HCT116 (cell line): ENCODE measurements around the gene DDI2. TPM values are rescaled to one million over a fixed set of nuclear protein-coding genes. Genes with fewer than 3 reads are reported as not detected.

ENCODE experiments used
- ATAC-seq: fragments of 200-7000 bp; cut with Tn5 transposase; 2 replicates; pipeline ENCODE4 v1.9.1; 2020; ENCODE audit warnings: mild to moderate bottlenecking, moderate library complexity
- BruUV-seq: library from RNA; stranded (reverse); fragments of 400-500 nt; replicated peaks from 2 replicates; lab custom pipeline; 2021; lab: Mats Ljungman, UMichigan
- CTCF ChIA-PET: fragments of 300-600 bp; sonication (Branson Sonifier 250); formaldehyde crosslinking; loops from one replicate; lab custom pipeline; 2021; ENCODE audit warnings: antibody characterized with exemption; lab: Charles Lee
- POLR2A ChIA-PET: fragments of 300-600, 350-600 bp; sonication (Branson Sonifier 250); formaldehyde crosslinking; loops from one replicate; lab custom pipeline; 2021; ENCODE audit warnings: antibody characterized with exemption; lab: Charles Lee
- RAD21 ChIA-PET, 2 experiments: fragments of 300-600 bp; sonication (Branson Sonifier 250); formaldehyde crosslinking; loops; one replicate each; lab custom pipeline; 2023; ENCODE audit warnings: low total read pairs in 2 of 2; ENCODE audit not compliant: uncharacterized antibody in 2 of 2, unreplicated experiment in 2 of 2, low non-redundant PET in 1 of 2; lab: Charles Lee
- DNase-seq: peaks from one replicate; pipeline ENCODE4 v3.0.0-alpha.2; 2010; ENCODE audit warnings: low read depth, low spot score
- H2AFZ ChIP-seq: fragments of 200-600 bp; shearing (Covaris generic), sonication (generic); 2 replicates; pipeline ENCODE4 v1.6.1; 2017; ENCODE audit warnings: low read depth, mixed run types, mixed read lengths, antibody characterized with exemption, low read length; ENCODE audit not compliant: poor library complexity, severe bottlenecking
- H3K27ac ChIP-seq: 2 replicates; pipeline ENCODE4 v1.5.1; 2012; ENCODE audit warnings: low read depth, low read length
- H3K27me3 ChIP-seq: fragments of 200-600 bp; sonication (generic); 2 replicates; pipeline ENCODE4 v1.6.1; 2016; ENCODE audit warnings: mixed run types, low read length, mixed read lengths; ENCODE audit not compliant: insufficient read depth
- H3K36me3 ChIP-seq, 2 experiments: fragments of 200-500 bp in 1 of 2; fragments of 200-600 bp in 1 of 2; sonication (Bioruptor generic) in 1 of 2; sonication (generic) in 1 of 2; 2 replicates each; pipeline versions ENCODE4 v1.5.1 to v1.6.1; 2014 to 2016; ENCODE audit warnings: low read length in 2 of 2, inconsistent platforms in 1 of 2, mixed read lengths in 1 of 2, mixed run types in 1 of 2; ENCODE audit not compliant: insufficient read depth in 2 of 2, control insufficient read depth in 1 of 2
- H3K4me1 ChIP-seq, 2 experiments: fragments of 200-600 bp in 1 of 2; sonication (generic) in 1 of 2; 2 replicates each; pipeline versions ENCODE4 v1.5.1 to v1.6.1; 2012 to 2017; ENCODE audit warnings: low read length in 2 of 2, inconsistent platforms in 1 of 2, mild to moderate bottlenecking in 1 of 2, mixed read lengths in 1 of 2, mixed run types in 1 of 2, moderate library complexity in 1 of 2; ENCODE audit not compliant: insufficient read depth in 2 of 2, control insufficient read depth in 1 of 2
- H3K4me2 ChIP-seq: fragments of 200-600 bp; sonication (generic); 2 replicates; pipeline ENCODE4 v1.6.1; 2017; ENCODE audit warnings: mixed run types, low read length, mixed read lengths
- H3K4me3 ChIP-seq, 2 experiments: fragments of 200-600 bp in 1 of 2; sonication (generic) in 1 of 2; replicated peaks in 1 of 2; 2 replicates each; pipeline ENCODE4 v1.5.1; 2011 to 2016; ENCODE audit warnings: low read length in 2 of 2, control low read depth in 1 of 2, low read depth in 1 of 2, mild to moderate bottlenecking in 1 of 2, mixed read lengths in 1 of 2, mixed run types in 1 of 2
- H3K79me2 ChIP-seq: fragments of 200-600 bp; sonication (generic); 2 replicates; pipeline ENCODE4 v1.6.1; 2017; ENCODE audit warnings: mild to moderate bottlenecking, mixed run types, low read length, moderate library complexity, mixed read lengths; ENCODE audit not compliant: insufficient read depth
- H3K9ac ChIP-seq: fragments of 200-600 bp; sonication (generic); 2 replicates; pipeline ENCODE4 v1.6.1; 2016; ENCODE audit warnings: low read length, mixed read lengths
- H3K9me2 ChIP-seq: fragments of 200-600 bp; sonication (generic), shearing (Covaris generic); 2 replicates; pipeline ENCODE4 v1.6.1; 2017; ENCODE audit warnings: mixed run types, mild to moderate bottlenecking, moderate library complexity; ENCODE audit not compliant: insufficient read depth
- H3K9me3 ChIP-seq, 2 experiments: fragments of 200-500 bp in 1 of 2; fragments of 200-600 bp in 1 of 2; sonication (Bioruptor generic) in 1 of 2; sonication (generic) in 1 of 2; 2 replicates each; pipeline ENCODE4 v1.6.1; 2014 to 2017; ENCODE audit warnings: low read length in 2 of 2, mixed read lengths in 2 of 2, inconsistent platforms in 1 of 2, low read depth in 1 of 2, mild to moderate bottlenecking in 1 of 2, mixed run types in 1 of 2, moderate library complexity in 1 of 2; ENCODE audit not compliant: control insufficient read depth in 1 of 2, insufficient read depth in 1 of 2
- H4K20me1 ChIP-seq: fragments of 200-600 bp; sonication (generic), shearing (Covaris generic); 2 replicates; pipeline ENCODE4 v1.6.1; 2017; ENCODE audit warnings: mixed run types, mild to moderate bottlenecking, moderate library complexity; ENCODE audit not compliant: insufficient read depth
- CEBPB ChIP-seq: IDR thresholded peaks from 2 replicates; pipeline ENCODE4 v1.6.1; 2012; ENCODE audit warnings: low read depth
- CTCF ChIP-seq, 3 experiments: fragments of 200-600 bp in 1 of 3; sonication (generic) in 1 of 3; IDR thresholded peaks in 2 of 3; conservative IDR thresholded peaks in 1 of 3; 2 replicates each; pipeline ENCODE4 v1.5.1; 2012 to 2017; ENCODE audit warnings: low read depth in 2 of 3, low read length in 2 of 3, antibody characterized with exemption in 1 of 3, borderline replicate concordance in 1 of 3, control low read depth in 1 of 3, mild to moderate bottlenecking in 1 of 3, mixed read lengths in 1 of 3, mixed run types in 1 of 3, moderate library complexity in 1 of 3; ENCODE audit not compliant: insufficient read depth in 1 of 3
- EGR1 ChIP-seq: IDR thresholded peaks from 2 replicates; pipeline ENCODE4 v1.6.1; 2012; ENCODE audit warnings: low read depth
- EZH2phosphoT487 ChIP-seq: fragments of 200-600 bp; IDR thresholded peaks from 2 replicates; pipeline ENCODE4 v1.6.1; 2018; ENCODE audit warnings: antibody characterized with exemption, borderline replicate concordance
- JUND ChIP-seq: IDR thresholded peaks from 2 replicates; pipeline ENCODE4 v1.6.1; 2012
- POLR2A ChIP-seq: IDR thresholded peaks from 2 replicates; pipeline ENCODE4 v1.7.0; 2011; ENCODE audit warnings: borderline replicate concordance; ENCODE audit not compliant: insufficient read depth, insufficient read length; ENCODE audit errors: extremely low read depth
- SP1 ChIP-seq: IDR thresholded peaks from 2 replicates; pipeline ENCODE4 v1.6.1; 2012; ENCODE audit warnings: low read depth
- SRF ChIP-seq: IDR thresholded peaks from 2 replicates; pipeline ENCODE4 v1.6.1; 2012; ENCODE audit warnings: low read depth
- TCF7L2 ChIP-seq: IDR thresholded peaks from 2 replicates; pipeline ENCODE4 v1.7.0; 2011; ENCODE audit warnings: borderline replicate concordance, inconsistent platforms; ENCODE audit not compliant: insufficient read depth, insufficient read length; ENCODE audit errors: extremely low read depth
- YY1 ChIP-seq: IDR thresholded peaks from 2 replicates; pipeline ENCODE4 v1.6.1; 2011; ENCODE audit warnings: low read length, low read depth, moderate library complexity, mild to moderate bottlenecking; ENCODE audit not compliant: insufficient replicate concordance; ENCODE audit errors: extremely low read depth
- intact Hi-C: fragments of 100-400 bp; cut with micrococcal nuclease; formaldehyde crosslinking; loops from 2 replicates; pipeline ENCODE4 v1.10.0; 2022
- total RNA-seq: library from RNA; stranded (reverse); gene quantifications from one replicate; pipeline ENCODE4 v1.2.1, GENCODE V29; 2021; ENCODE audit not compliant: unreplicated experiment

The DDI2 gene
- total RNA-seq, 1 experiment from 2014 or later: 26.3 TPM

- no peaks in the 10 kb centered on the region for H3K9me2 ChIP-seq
- DNase-seq: no peak
- H3K79me2 ChIP-seq: no peaks in the 10 kb centered on the region
- H3K27me3 ChIP-seq: no peaks in the 10 kb centered on the region
- no peak overlapping the region for H3K9ac ChIP-seq
- CTCF ChIA-PET: no interaction called here
- H3K9me3 ChIP-seq: no peaks in the 10 kb centered on the region
- no peak overlapping the region for H3K27ac ChIP-seq
- no peak overlapping the region for H3K4me2 ChIP-seq
- no peak overlapping the region for H2AFZ ChIP-seq
- H3K4me1 ChIP-seq: no peaks in the 10 kb centered on the region
- intact Hi-C loops: no loop called here
- no TSS peak for BruUV-seq
- RAD21 ChIA-PET: no interaction called here
- H3K4me3 ChIP-seq: no peak overlapping the region
- no peak for ATAC-seq
- POLR2A ChIA-PET: no interaction called here
- TF ChIP-seq CEBPB (no peak), TCF7L2 (no peak), SP1 (no peak), SRF (no peak), CTCF (IDR thresholded peaks at IDR 0.05 in 2 of 3, conservative IDR thresholded peaks at IDR 0.05 in 1 of 3; ENCODE audit: borderline replicate concordance in 1 of 3, insufficient read depth in 1 of 3, low read depth in 2 of 3, low read length in 2 of 3) (no peak), EGR1 (no peak), YY1 (no peak), EZH2phosphoT487 (no peak), JUND (no peak), POLR2A (no peak)
- H3K36me3 ChIP-seq: peaks cover 10 to 17% of the 10 kb centered on the region in 2 experiments; a peak in 3 of 4 replicates
- H4K20me1 ChIP-seq: no peaks in the 10 kb centered on the region
Measured at GRCh38 chr1:15570861-15571260, 46.4 kb upstream of the DDI2 start.
